K562 (cell line): ENCODE data around the gene SIGLEC11. TPM values are rescaled to one million over a fixed set of nuclear protein-coding genes. Genes with fewer than 3 reads are reported as not detected.

Experiments used
- ATAC-seq: fragments of 200-7000 bp; cut with Tn5 transposase; 3 replicates; pipeline ENCODE4 v1.9.1; 2020; ENCODE audit warnings: moderate library complexity
- BruUV-seq: library from RNA; stranded (reverse); fragments of 400-500 nt; replicated peaks from 2 replicates; lab custom pipeline; 2021; lab: Mats Ljungman, UMichigan
- CTCF ChIA-PET: fragments of 300-600 bp; formaldehyde crosslinking; extraction: SDS; loops from one replicate; lab custom pipeline; 2021; ENCODE audit warnings: low intra/inter-chr PET ratio; lab: Yijun Ruan, JAX
- POLR2A ChIA-PET: fragments of 300-600, 350-650 bp; sonication (Branson Sonifier 250); formaldehyde crosslinking; extraction: SDS; loops from one replicate; lab custom pipeline; 2021; ENCODE audit warnings: antibody characterized with exemption, inconsistent platforms; lab: Yijun Ruan, JAX
- DNase-seq, 4 experiments: peaks; one replicate each; pipeline versions ENCODE4 v3.0.0 to v3.0.0-alpha.2; 2011 to 2018; ENCODE audit warnings: low spot score in 3 of 4, mixed read lengths in 3 of 4; ENCODE audit errors: extremely low read depth in 1 of 4
- FAIRE-seq: peaks from 2 replicates; lab custom pipeline; 2011; peaks lifted over from hg19 to GRCh38; lab: Jason Lieb, UNC
- H2AFZ ChIP-seq: 2 replicates; pipeline ENCODE4 v1.6.0; 2011; ENCODE audit warnings: low read depth, low read length, control low read depth, inconsistent platforms
- H3K27ac ChIP-seq: fragments of 200-600 bp; 3 replicates; pipeline ENCODE4 v1.8.0; 2011; ENCODE audit warnings: low read depth, mild to moderate bottlenecking, control low read depth, inconsistent platforms, low read length, moderate library complexity, mixed read lengths; ENCODE audit errors: extremely low read depth
- H3K27me3 ChIP-seq, 2 experiments: fragments of 300-600 bp in 1 of 2; 2 replicates in 1 of 2; 3 replicates in 1 of 2; pipeline versions ENCODE4 v1.6.0 to v1.8.0; 2011; ENCODE audit warnings: inconsistent platforms in 2 of 2, low read length in 2 of 2, mild to moderate bottlenecking in 1 of 2, mixed read lengths in 1 of 2, moderate library complexity in 1 of 2; ENCODE audit not compliant: control insufficient read depth in 2 of 2, insufficient read depth in 2 of 2
- H3K36me3 ChIP-seq: fragments of 300-600 bp; 3 replicates; pipeline ENCODE4 v1.8.0; 2011; ENCODE audit warnings: mild to moderate bottlenecking, low read length, inconsistent platforms; ENCODE audit not compliant: control insufficient read depth, insufficient read depth
- H3K4me1 ChIP-seq, 2 experiments: fragments of 200-600 bp in 1 of 2; replicated peaks in 1 of 2; 2 replicates in 1 of 2; 3 replicates in 1 of 2; pipeline versions ENCODE4 v1.5.1 to v1.8.0; 2011; ENCODE audit warnings: inconsistent platforms in 2 of 2, low read length in 2 of 2, mild to moderate bottlenecking in 1 of 2, mixed read lengths in 1 of 2, moderate library complexity in 1 of 2; ENCODE audit not compliant: control insufficient read depth in 2 of 2, insufficient read depth in 2 of 2
- H3K4me2 ChIP-seq: 2 replicates; pipeline ENCODE4 v1.6.1; 2011; ENCODE audit warnings: low read length, control low read depth, inconsistent platforms, mixed read lengths; ENCODE audit not compliant: insufficient read depth
- H3K4me3 ChIP-seq: fragments of 200-600 bp; sonication (generic), shearing (Covaris generic); 2 replicates; pipeline ENCODE4 v1.5.1; 2016; ENCODE audit warnings: control low read depth, inconsistent platforms
- H3K79me2 ChIP-seq: fragments of 200-600 bp; 3 replicates; pipeline ENCODE4 v1.8.0; 2011; ENCODE audit warnings: low read length, inconsistent platforms; ENCODE audit not compliant: control insufficient read depth, insufficient read depth
- H3K9ac ChIP-seq, 2 experiments: 2 replicates each; pipeline versions ENCODE4 v1.6.0 to v1.6.1; 2011; ENCODE audit warnings: low read depth in 2 of 2, low read length in 2 of 2, control low read depth in 1 of 2, inconsistent platforms in 1 of 2, mild to moderate bottlenecking in 1 of 2, mixed read lengths in 1 of 2; ENCODE audit not compliant: insufficient read depth in 1 of 2
- H3K9me1 ChIP-seq: one replicate; pipeline ENCODE4 v1.6.0; 2011; ENCODE audit warnings: inconsistent platforms, mild to moderate bottlenecking, low read length, moderate library complexity; ENCODE audit not compliant: control insufficient read depth, insufficient read depth
- H3K9me3 ChIP-seq: replicated peaks from 2 replicates; pipeline ENCODE4 v1.5.1; 2011; ENCODE audit warnings: low read depth, low read length, inconsistent platforms; ENCODE audit not compliant: control insufficient read depth, insufficient read depth
- H4K20me1 ChIP-seq: replicated peaks from 2 replicates; pipeline ENCODE4 v1.6.1; 2011; ENCODE audit warnings: low read length, inconsistent platforms, mixed read lengths; ENCODE audit not compliant: control insufficient read depth, insufficient read depth
- IRF2 ChIP-seq: sonication (generic); formaldehyde crosslinking; IDR thresholded peaks from 2 replicates; pipeline ENCODE4 v1.8.1; 2022; ENCODE audit warnings: mild to moderate bottlenecking, missing genetic modification reagents
- PCBP1 ChIP-seq: fragments of 200-400 bp; formaldehyde crosslinking; IDR thresholded peaks from 2 replicates; pipeline ENCODE4 v1.6.1; 2018; ENCODE audit warnings: mild to moderate bottlenecking, low read depth, low read length; ENCODE audit not compliant: poor library complexity, severe bottlenecking
- SMAD3 ChIP-seq: fragments of 450-650 bp; formaldehyde crosslinking; conservative IDR thresholded peaks from 2 replicates; pipeline ENCODE4 v1.4.0; 2020; ENCODE audit warnings: mild to moderate bottlenecking
- SMARCE1 ChIP-seq: fragments of 450-650 bp; IDR thresholded peaks from 2 replicates; pipeline ENCODE4 v1.7.1; 2016; ENCODE audit warnings: mild to moderate bottlenecking
- U2AF1 ChIP-seq: fragments of 200-400 bp; formaldehyde crosslinking; optimal IDR thresholded peaks from 2 replicates; pipeline ENCODE3; 2017; ENCODE audit warnings: mild to moderate bottlenecking, low read depth, low read length, moderate library complexity
- YBX1 ChIP-seq: fragments of 450-650 bp; IDR thresholded peaks from 2 replicates; pipeline ENCODE4 v1.7.1; 2016; ENCODE audit warnings: mild to moderate bottlenecking
- WGBS: fragments of 100-300 bp; shearing (Covaris generic); methylation state at CpG from one replicate; pipeline ENCODE4 v1.1.6; 2016; ENCODE audit warnings: low coverage, mixed read lengths; ENCODE audit not compliant: insufficient coverage; ENCODE audit errors: missing lambda C conversion rate; 5-methylcytosine and 5-hydroxymethylcytosine counted together
- in situ Hi-C: fragments of 300-500 bp; cut with MboI; formaldehyde crosslinking; loops from 4 replicates; pipeline ENCODE4 v1.15.0; 2018; ENCODE audit warnings: inconsistent platforms, mixed read lengths
- intact Hi-C: fragments of 100-400 bp; cut with micrococcal nuclease; formaldehyde crosslinking; loops from 2 replicates; pipeline ENCODE4 v1.14.2; 2022
- polyA plus RNA-seq, 8 experiments: library from polyadenylated mRNA; depleted of rRNA in 4 of 8; stranded (reverse) in 5 of 8; unstranded in 3 of 8; fragments of >200 nt; fragmentation: Nextera tagmentation in 2 of 8; fragmentation: Illumina TruSeq in 1 of 8; extraction: Ambion mirVana in 2 of 8; extraction: Trizol in 1 of 8; gene quantifications; 2 replicates each; pipeline versions ENCODE4 v1.2.1 to v1.2.3, GENCODE V29; 2011 to 2014; ENCODE audit warnings: inconsistent platforms in 1 of 8, missing spikeins in 1 of 8
- total RNA-seq, 7 experiments: library from RNA; depleted of rRNA in 6 of 7; stranded (reverse); fragments of >200 nt in 6 of 7; fragmentation: Illumina TruSeq in 2 of 7; extraction: Trizol in 2 of 7; gene quantifications; 2 replicates each; pipeline versions ENCODE4 v1.2.1 to v1.2.3, GENCODE V29; 2011 to 2021; ENCODE audit warnings: low replicate concordance in 1 of 7
- TF ChIP-seq, protein P1 (sequence below), 2 experiments: fragments of 250-450 bp in 1 of 2; fragments of 450-650 bp in 1 of 2; sonication (Bioruptor Pico) in 1 of 2; IDR thresholded peaks; 2 replicates each; pipeline versions ENCODE4 v1.6.1 to v1.8.0; 2016 to 2021; ENCODE audit warnings: mild to moderate bottlenecking in 2 of 2, moderate library complexity in 2 of 2, missing compliant biosample characterization in 1 of 2, missing genetic modification characterization in 1 of 2
- TF ChIP-seq, protein P2 (sequence below): sonication (generic); formaldehyde crosslinking; IDR thresholded peaks from 2 replicates; pipeline ENCODE4 v1.8.1; 2023; ENCODE audit warnings: mild to moderate bottlenecking, missing genetic modification reagents, moderate library complexity
- TF ChIP-seq, protein P3 (sequence below): fragments of 250-450 bp; sonication (Bioruptor Pico); IDR thresholded peaks from 2 replicates; pipeline ENCODE4 v1.8.0; 2022; ENCODE audit warnings: inconsistent platforms, mild to moderate bottlenecking, moderate library complexity, borderline replicate concordance

SIGLEC11 gene
- total and polyA plus RNA-seq, 9 of the 15 experiments (the other 6 are each of a cell fraction or from before 2014, with no cell fraction given), result not detected

DNA sequence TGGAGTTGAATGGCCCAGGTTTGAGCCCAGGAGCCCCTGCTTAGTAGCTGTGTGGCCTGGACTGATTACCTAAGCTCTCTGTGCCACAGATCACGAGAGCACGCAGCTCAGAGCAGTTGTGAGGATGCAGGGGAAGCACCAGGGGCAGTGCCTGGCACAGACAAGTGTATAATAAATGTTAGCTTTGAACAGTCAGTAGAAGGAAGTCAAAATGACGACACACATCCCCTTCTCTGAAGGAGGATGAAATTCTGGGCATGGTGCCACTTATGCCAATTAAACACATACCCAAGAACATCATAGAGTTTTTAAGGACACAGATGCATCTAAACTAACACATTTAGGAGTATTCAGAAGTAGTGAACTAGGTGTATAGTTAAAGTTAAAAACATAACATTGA is 24.9 kb upstream of the SIGLEC11 start:
- peaks cover 20% of the 10 kb centered on the region; the same call in 2 of the 3 replicates for H3K36me3 ChIP-seq
- H3K27ac ChIP-seq, result no peak overlapping the region
- peaks cover 26% of the 10 kb centered on the region for H4K20me1 ChIP-seq
- POLR2A ChIA-PET, result interaction anchor here (1.2 to 1.8 kb wide), 3 partner anchors 9 to 57 kb away, joined by 3 to 7 read pairs (median 5); partner anchors contain the start of genes ATF5 and NUP62
- H2AFZ ChIP-seq, result no peak overlapping the region
- peaks cover 13 to 20% of the 10 kb centered on the region in 2 experiments; a peak in 4 of 5 replicates for H3K4me1 ChIP-seq
- CTCF ChIA-PET, result interaction anchor here (1.4 kb wide), 1 partner anchor 48 kb away, joined by 4 read pairs; no protein-coding TSS in a partner anchor
- H3K9ac ChIP-seq, result no peak overlapping the region
- TF ChIP-seq, protein P1, sequence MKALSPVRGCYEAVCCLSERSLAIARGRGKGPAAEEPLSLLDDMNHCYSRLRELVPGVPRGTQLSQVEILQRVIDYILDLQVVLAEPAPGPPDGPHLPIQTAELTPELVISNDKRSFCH (CRISPR knock-in tag; IDR thresholded peaks at IDR 0.05), result no peak
- TF ChIP-seq, protein P1 (tag; IDR thresholded peaks at IDR 0.05), result no peak
- TF ChIP-seq IRF2 (no peak), U2AF1 (no peak), SMAD3 (CRISPR knock-in tag) (no peak), PCBP1 (no peak), SMARCE1 (no peak), YBX1 (no peak)
- TF ChIP-seq, protein P2, sequence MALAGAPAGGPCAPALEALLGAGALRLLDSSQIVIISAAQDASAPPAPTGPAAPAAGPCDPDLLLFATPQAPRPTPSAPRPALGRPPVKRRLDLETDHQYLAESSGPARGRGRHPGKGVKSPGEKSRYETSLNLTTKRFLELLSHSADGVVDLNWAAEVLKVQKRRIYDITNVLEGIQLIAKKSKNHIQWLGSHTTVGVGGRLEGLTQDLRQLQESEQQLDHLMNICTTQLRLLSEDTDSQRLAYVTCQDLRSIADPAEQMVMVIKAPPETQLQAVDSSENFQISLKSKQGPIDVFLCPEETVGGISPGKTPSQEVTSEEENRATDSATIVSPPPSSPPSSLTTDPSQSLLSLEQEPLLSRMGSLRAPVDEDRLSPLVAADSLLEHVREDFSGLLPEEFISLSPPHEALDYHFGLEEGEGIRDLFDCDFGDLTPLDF (CRISPR knock-in tag), result no peak
- TF ChIP-seq, protein P3, sequence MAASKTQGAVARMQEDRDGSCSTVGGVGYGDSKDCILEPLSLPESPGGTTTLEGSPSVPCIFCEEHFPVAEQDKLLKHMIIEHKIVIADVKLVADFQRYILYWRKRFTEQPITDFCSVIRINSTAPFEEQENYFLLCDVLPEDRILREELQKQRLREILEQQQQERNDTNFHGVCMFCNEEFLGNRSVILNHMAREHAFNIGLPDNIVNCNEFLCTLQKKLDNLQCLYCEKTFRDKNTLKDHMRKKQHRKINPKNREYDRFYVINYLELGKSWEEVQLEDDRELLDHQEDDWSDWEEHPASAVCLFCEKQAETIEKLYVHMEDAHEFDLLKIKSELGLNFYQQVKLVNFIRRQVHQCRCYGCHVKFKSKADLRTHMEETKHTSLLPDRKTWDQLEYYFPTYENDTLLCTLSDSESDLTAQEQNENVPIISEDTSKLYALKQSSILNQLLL (CRISPR knock-in tag), result no peak
- H3K9me3 ChIP-seq, result no peaks in the 10 kb centered on the region
- H3K9me1 ChIP-seq, result peaks cover 3% of the 10 kb centered on the region
- H3K4me3 ChIP-seq, result no peak overlapping the region
- FAIRE-seq (no peak), DNase-seq (no peak), ATAC-seq (no peak)
- H3K4me2 ChIP-seq, result no peak overlapping the region
- intact Hi-C loops, result no loop called here
- no peaks in the 10 kb centered on the region for H3K79me2 ChIP-seq
- in situ Hi-C loops, result no loop called here
- H3K27me3 ChIP-seq, result no peaks in the 10 kb centered on the region
- no TSS peak for BruUV-seq
- 55% methylated on average over 3 of the region's 3 CpGs for WGBS
